Urinary bladder (tissue), 4 donors: ENCODE measurements around the gene TWSG1. TPM values are rescaled to one million over a fixed set of nuclear protein-coding genes. Genes with fewer than 3 reads are reported as not detected.

Experiments
- DNase-seq: peaks from one replicate; pipeline ENCODE4 v3.0.0-alpha.2; 2015; ENCODE audit errors: extremely low spot score
- H3K27ac ChIP-seq: one replicate; pipeline ENCODE4 v1.5.1; 2013; ENCODE audit warnings: low read depth, mild to moderate bottlenecking, moderate library complexity
- H3K36me3 ChIP-seq: one replicate; pipeline ENCODE4 v1.6.1; 2013; ENCODE audit warnings: mild to moderate bottlenecking, moderate library complexity; ENCODE audit not compliant: insufficient read depth
- H3K4me1 ChIP-seq: one replicate; pipeline ENCODE4 v1.6.1; 2013; ENCODE audit warnings: mild to moderate bottlenecking, moderate library complexity; ENCODE audit not compliant: insufficient read depth
- H3K4me3 ChIP-seq: one replicate; pipeline ENCODE4 v1.5.1; 2013; ENCODE audit warnings: low read depth, low read length
- WGBS: extraction: QIAGEN DNeasy Blood & Tissue Kit; methylation state at CpG from one replicate; pipeline ENCODE4 v1.1.7; 2013; 5-methylcytosine and 5-hydroxymethylcytosine counted together
- polyA plus RNA-seq: library from polyadenylated mRNA; stranded (reverse); fragments of 200-250 nt; gene quantifications from one replicate; pipeline ENCODE4 v1.2.3, GENCODE V29; 2013
- total RNA-seq: library from RNA; depleted of rRNA; stranded (reverse); fragments of >200 nt; gene quantifications from one replicate; pipeline ENCODE4 v1.2.3, GENCODE V29; 2014
- donor health status: healthy with polysubstance abuse.
- donor health status: healthy.

TWSG1 gene
- total RNA-seq: 160 TPM
- 55.0 TPM for polyA plus RNA-seq

- no peaks in the 10 kb centered on the region for H3K36me3 ChIP-seq
- under 1% methylated on average over 67 of the region's 67 CpGs for WGBS
Observed at GRCh38 chr18:9334329-9334972, at the start of gene TWSG1. Gene TWSG1, plus strand, starts transcription at chr18:9334773. Its CDS starts 2,457 bp downstream, at chr18:9337230.

GRCh38 chr18:9285604-9286003, 49.0 kb upstream of the TWSG1 start:
- no peak for DNase-seq
- Histone ChIP-seq H3K4me1 (no peaks in the 10 kb centered on the region), H3K36me3 (no peaks in the 10 kb centered on the region), H3K27ac (no peak overlapping the region), H3K4me3 (no peak overlapping the region)
- 94% methylated on average over 2 of the region's 2 CpGs for whole genome bisulfite sequencing

More at GRCh38 chr18:9334329-9334972, at the start of gene TWSG1:
- peak within 1 kb of the TSS; percentile 89 for H3K27ac ChIP-seq
- DNase-seq: peak; percentile 84
- H3K4me1 ChIP-seq: no peaks in the 10 kb centered on the region
- H3K4me3 ChIP-seq: peak within 1 kb of the TSS; percentile 89

GRCh38 chr18:9287036-9287435, 47.5 kb upstream of the TWSG1 start:
- 72% methylated on average over 7 of the region's 7 CpGs for WGBS
- Histone ChIP-seq H3K4me3 (no peak overlapping the region), H3K4me1 (no peaks in the 10 kb centered on the region), H3K27ac (no peak overlapping the region), H3K36me3 (no peaks in the 10 kb centered on the region)
- DNase-seq: no peak

- DNase-seq: no peak
- H3K36me3 ChIP-seq: no peaks in the 10 kb centered on the region
- no peak overlapping the region for H3K4me3 ChIP-seq
- H3K27ac ChIP-seq: no peak overlapping the region
- H3K4me1 ChIP-seq: no peaks in the 10 kb centered on the region
Observed at GRCh38 chr18:9289698-9290097, 44.9 kb upstream of the TWSG1 start.

- H3K4me1 ChIP-seq: no peaks in the 10 kb centered on the region
- H3K4me3 ChIP-seq: no peak overlapping the region
- no peaks in the 10 kb centered on the region for H3K36me3 ChIP-seq
- DNase-seq: no peak
- no peak overlapping the region for H3K27ac ChIP-seq
Observed at GRCh38 chr18:9290156-9290555, 44.4 kb upstream of the TWSG1 start.

- Histone ChIP-seq H3K4me1 (no peaks in the 10 kb centered on the region), H3K36me3 (no peaks in the 10 kb centered on the region), H3K27ac (no peak overlapping the region), H3K4me3 (no peak overlapping the region)
- DNase-seq: no peak
- WGBS: 96% methylated on average over 2 of the region's 2 CpGs
Observed at GRCh38 chr18:9292047-9292446, 42.5 kb upstream of the TWSG1 start.

GRCh38 chr18:9293948-9294347, 40.6 kb upstream of the TWSG1 start:
- Histone ChIP-seq H3K36me3 (no peaks in the 10 kb centered on the region), H3K27ac (no peak overlapping the region), H3K4me1 (no peaks in the 10 kb centered on the region), H3K4me3 (no peak overlapping the region)
- DNase-seq: no peak
- WGBS: 95% methylated on average over 1 of the region's 1 CpG

- WGBS: 96% methylated on average over 15 of the region's 15 CpGs
- no peak overlapping the region for H3K27ac ChIP-seq
- H3K4me1 ChIP-seq: no peaks in the 10 kb centered on the region
- H3K36me3 ChIP-seq: no peaks in the 10 kb centered on the region
- no peak overlapping the region for H3K4me3 ChIP-seq
- no peak for DNase-seq
Observed at GRCh38 chr18:9296233-9297006, 38.2 kb upstream of the TWSG1 start.

- Histone ChIP-seq H3K4me1 (no peaks in the 10 kb centered on the region), H3K27ac (no peak overlapping the region), H3K4me3 (no peak overlapping the region), H3K36me3 (no peaks in the 10 kb centered on the region)
- no peak for DNase-seq
- 99% methylated on average over 24 of the region's 24 CpGs for WGBS
Observed at GRCh38 chr18:9297007-9297393, 37.6 kb upstream of the TWSG1 start.

GRCh38 chr18:9304388-9305070, 30.0 kb upstream of the TWSG1 start:
- Histone ChIP-seq H3K36me3 (no peaks in the 10 kb centered on the region), H3K27ac (no peak overlapping the region), H3K4me3 (no peak overlapping the region), H3K4me1 (no peaks in the 10 kb centered on the region)
- WGBS: 95% methylated on average over 6 of the region's 6 CpGs
- no peak for DNase-seq

- no peak for DNase-seq
- Histone ChIP-seq H3K4me3 (no peak overlapping the region), H3K36me3 (no peaks in the 10 kb centered on the region), H3K4me1 (no peaks in the 10 kb centered on the region), H3K27ac (no peak overlapping the region)
- WGBS: 59% methylated on average over 1 of the region's 1 CpG
Observed at GRCh38 chr18:9319333-9319732, 15.2 kb upstream of the TWSG1 start.

GRCh38 chr18:9321017-9321452, 13.5 kb upstream of the TWSG1 start:
- Histone ChIP-seq H3K4me3 (no peak overlapping the region), H3K27ac (no peak overlapping the region), H3K36me3 (no peaks in the 10 kb centered on the region), H3K4me1 (no peaks in the 10 kb centered on the region)
- DNase-seq: no peak
- WGBS: 31% methylated on average over 4 of the region's 4 CpGs

GRCh38 chr18:9321736-9322135, 12.8 kb upstream of the TWSG1 start:
- no peak overlapping the region for H3K27ac ChIP-seq
- H3K4me1 ChIP-seq: no peaks in the 10 kb centered on the region
- WGBS: 74% methylated on average over 4 of the region's 4 CpGs

GRCh38 chr18:9322744-9323143, 11.8 kb upstream of the TWSG1 start:
- Histone ChIP-seq H3K4me1 (no peaks in the 10 kb centered on the region), H3K4me3 (no peak overlapping the region), H3K27ac (no peak overlapping the region), H3K36me3 (no peaks in the 10 kb centered on the region)
- no peak for DNase-seq
- 71% methylated on average over 2 of the region's 2 CpGs for WGBS

More at GRCh38 chr18:9321736-9322135, 12.8 kb upstream of the TWSG1 start:
- Histone ChIP-seq H3K4me3 (no peak overlapping the region), H3K36me3 (no peaks in the 10 kb centered on the region)
- DNase-seq: no peak
